GM19324 (cell line): ENCODE data around the gene KCNQ2.
"Not testable (repeated sequence)": the region's sequence is repeated elsewhere in the genome, so short reads cannot be mapped to it uniquely, and the experiment has no call there.

ENCODE experiments used
- ATAC-seq: cut with Tn5 transposase; IDR thresholded peaks from one replicate; pipeline ENCODE4 v1.9.1; 2021; ENCODE audit warnings: mild to moderate bottlenecking, moderate library complexity; ENCODE audit not compliant: unreplicated experiment, low FRiP score

KCNQ2 gene

DNA sequence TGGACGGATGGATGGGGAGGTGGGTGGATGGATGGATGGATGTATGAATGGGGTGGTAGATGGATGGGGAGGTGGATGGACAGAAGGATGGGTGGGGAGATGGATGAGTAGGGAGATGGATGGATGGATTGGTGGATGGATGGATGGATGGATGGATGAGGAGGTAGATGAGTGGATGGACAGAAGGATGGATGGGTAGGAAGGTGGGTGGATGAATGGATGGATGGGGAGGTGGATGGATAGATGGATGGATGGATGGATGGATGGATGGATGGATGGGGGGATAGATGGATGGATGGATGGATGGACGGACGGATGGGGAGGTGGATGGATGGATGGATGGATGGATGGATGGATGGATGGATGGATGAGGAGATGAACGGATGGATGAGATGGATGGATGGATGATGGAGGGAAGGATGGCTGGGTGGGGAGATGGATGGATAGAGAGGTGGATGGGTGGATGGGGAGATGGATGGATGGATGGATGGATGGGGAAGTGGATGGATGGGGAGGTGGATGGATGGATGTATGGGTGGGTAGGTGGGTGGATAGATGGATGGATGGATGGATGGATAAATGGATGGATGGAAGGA is 19.3 kb upstream of the KCNQ2 start:
- no peak for ATAC-seq

DNA sequence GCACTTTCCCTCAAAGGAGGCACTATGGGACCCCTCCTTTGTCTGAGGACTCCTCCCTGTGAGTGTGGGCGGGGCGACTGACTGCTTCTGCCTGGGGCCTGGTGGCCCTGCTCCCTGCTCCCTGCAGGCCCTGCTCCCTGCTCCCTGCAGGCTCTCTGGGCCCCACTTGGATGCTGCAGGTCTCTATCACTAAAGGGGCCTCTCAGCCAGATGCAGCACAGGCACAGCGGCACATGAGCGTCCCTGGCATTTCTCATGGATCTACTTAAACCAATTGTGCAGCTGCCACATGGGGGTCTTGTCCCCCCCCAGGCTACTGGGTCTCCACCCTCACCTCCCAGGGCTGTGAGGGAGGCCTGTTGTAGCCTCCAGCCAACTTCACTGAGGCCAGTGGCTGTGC is 18.6 kb upstream of the KCNQ2 start:
- ATAC-seq: no peak

GRCh38 chr20:63490416-63490815 is 18.0 kb upstream of the KCNQ2 start:
- no peak for ATAC-seq

GRCh38 chr20:63488315-63489251 is 16.1 kb upstream of the KCNQ2 start:
- ATAC-seq: no peak

GRCh38 chr20:63487781-63488241 is 15.4 kb upstream of the KCNQ2 start:
- ATAC-seq: no peak

- no peak for ATAC-seq
Measured at GRCh38 chr20:63487116-63487764, 14.8 kb upstream of the KCNQ2 start.

DNA sequence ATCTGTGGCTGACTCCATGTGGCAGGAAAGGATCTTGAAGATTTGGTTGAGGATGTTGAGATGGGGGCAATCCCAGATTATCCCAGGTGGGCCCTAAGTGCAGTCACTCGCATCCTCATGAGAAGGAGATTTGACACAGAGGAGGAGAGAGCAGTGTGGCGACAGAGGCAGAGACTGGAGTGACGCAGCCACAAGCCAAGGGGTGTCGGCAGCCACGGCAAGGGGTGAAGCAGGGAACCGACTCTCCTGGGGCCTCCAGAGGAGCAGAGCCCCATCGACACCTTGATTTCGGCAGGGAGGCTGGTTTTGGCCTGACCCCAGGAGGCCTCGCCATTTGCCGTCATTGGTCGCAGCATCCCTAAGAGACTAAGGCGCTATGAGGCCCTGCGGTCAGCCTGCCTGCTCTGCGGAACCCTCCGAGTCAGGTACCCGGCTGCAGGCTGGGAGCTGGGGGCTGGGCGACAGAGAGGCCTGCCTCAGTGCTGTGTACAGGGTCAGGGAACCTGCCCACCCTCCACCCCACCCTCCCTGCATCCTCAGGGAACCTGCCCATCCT is 13.9 kb upstream of the KCNQ2 start:
- no peak for ATAC-seq

DNA sequence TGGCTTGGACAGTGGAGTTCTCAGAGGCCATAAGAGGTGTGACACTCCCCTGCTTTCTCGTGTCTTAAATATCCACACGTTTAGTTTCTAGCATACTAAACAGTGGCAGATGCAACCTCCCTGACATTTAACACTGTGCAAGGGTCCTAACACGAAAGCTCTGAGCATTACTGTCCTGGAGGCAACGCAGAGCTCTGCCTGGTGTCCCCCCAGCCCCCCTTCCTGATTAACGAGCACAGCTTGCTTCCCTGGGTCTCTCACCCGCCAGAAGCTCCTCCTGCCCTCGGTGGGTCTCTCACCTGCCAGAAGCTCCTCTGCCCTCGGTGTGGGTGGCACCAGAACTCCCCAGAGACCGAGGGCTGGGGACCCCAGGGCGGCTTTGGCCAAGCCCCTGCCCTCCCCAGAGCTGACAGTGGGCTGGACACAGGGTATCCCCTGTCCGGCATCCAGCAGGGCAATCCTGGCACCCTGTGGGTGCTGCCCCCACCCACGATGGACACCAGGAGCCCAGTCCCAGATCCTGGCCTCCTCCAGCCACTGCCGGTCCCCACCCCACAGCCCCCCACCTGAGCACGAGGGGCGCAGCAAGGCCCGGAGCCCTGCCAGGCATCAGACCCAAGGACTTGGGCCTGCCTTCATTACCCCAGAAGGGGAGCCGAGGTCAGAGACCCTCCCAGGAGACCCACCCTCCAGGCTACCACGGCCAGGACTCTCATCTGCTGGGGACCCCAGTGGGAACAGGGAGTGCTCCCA is 12.4 kb upstream of the KCNQ2 start:
- ATAC-seq: no peak

DNA sequence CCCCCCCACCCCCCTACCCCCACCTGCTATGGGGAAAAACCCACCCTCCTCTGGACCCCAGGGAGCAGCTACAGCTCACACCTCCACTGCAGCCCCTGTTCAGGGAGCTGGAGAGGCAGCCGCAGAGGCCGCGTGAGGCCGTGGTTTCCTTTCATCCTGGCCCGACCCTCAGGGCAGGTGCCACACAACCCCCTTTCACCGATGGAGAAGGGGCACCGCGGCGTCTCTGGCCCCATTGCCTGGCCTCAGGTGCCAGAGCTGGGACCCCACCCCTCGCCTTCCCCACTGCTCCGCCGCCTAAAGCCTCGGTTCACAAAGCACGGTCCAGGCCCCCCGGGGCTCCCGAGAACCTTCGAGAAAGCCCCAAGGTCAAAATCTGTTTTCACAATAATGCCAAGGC is 11.8 kb upstream of the KCNQ2 start:
- ATAC-seq: no peak

DNA sequence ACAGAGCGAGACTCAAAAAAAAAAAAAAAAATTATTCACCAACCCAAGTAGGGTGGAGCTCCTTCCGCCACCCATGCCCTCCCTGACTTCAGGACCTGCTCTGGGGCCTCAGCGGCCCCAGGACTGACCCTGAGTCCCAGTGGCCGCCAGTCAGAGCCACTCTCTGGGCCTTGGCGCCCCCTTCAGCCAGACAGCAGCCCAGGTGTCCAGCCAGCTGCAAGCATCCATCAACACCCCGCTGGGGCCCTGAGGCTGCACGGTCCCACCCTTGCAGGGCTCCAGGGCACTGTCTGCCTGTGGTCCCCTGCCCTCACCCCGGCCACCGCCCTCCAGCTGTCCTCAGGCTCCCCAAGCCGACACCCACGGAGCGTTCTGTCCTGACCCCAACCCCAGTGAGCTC is 11.4 kb upstream of the KCNQ2 start:
- no peak for ATAC-seq

DNA sequence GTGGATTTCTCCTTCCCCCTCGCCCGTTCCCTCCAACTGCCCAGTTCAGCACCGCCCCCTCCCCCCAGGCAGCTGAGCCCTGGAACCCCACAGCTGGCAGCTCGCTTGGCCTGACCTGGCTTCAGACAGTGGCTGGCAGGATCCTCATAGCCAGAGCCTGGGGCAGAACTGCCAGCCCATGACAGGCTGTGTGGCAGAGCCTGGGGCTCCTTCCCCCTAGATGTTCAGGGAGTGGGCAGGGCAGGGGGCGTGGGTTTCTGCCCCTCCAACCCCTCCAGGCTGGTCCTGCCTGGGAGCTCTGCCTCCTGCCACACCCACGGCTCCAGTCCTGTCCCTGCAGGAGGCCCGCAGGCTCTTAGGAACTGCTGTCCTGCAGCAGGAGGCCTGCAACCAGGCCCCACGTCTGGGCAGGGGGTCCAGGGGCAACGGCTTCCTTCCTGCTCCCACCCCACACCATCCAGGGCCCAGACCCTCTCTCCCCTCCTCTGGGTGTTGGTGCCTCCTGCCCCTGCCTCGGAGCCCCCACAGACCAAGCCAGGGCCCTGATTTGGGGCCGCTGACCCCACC is 9.6 kb upstream of the KCNQ2 start:
- no peak for ATAC-seq

GRCh38 chr20:63481503-63481902 is 9.0 kb upstream of the KCNQ2 start:
- no peak for ATAC-seq

- ATAC-seq: not testable (repeated sequence)
Measured at GRCh38 chr20:63479695-63480419, 7.4 kb upstream of the KCNQ2 start.

GRCh38 chr20:63478346-63479302 is 6.2 kb upstream of the KCNQ2 start:
- no peak for ATAC-seq

DNA sequence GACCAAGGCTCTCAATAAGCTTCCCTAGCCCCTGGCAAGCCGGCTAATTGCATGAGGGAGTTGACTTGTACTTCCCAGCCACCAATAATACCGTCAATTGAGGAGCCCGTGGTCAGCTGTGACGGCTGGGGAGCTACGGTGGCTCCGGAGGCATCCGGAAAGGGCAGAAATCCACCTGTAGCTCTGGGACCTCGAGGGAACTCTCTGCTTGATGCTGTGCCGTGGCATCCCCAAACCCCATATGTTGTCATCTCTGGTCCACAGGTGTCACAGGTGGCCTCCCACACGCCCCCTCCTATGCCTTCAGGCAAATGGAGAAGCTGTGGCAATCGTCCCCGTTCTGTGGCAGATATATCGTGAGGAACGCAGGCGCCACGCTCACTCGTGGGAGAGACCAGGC is 5.5 kb upstream of the KCNQ2 start:
- ATAC-seq: no peak

DNA sequence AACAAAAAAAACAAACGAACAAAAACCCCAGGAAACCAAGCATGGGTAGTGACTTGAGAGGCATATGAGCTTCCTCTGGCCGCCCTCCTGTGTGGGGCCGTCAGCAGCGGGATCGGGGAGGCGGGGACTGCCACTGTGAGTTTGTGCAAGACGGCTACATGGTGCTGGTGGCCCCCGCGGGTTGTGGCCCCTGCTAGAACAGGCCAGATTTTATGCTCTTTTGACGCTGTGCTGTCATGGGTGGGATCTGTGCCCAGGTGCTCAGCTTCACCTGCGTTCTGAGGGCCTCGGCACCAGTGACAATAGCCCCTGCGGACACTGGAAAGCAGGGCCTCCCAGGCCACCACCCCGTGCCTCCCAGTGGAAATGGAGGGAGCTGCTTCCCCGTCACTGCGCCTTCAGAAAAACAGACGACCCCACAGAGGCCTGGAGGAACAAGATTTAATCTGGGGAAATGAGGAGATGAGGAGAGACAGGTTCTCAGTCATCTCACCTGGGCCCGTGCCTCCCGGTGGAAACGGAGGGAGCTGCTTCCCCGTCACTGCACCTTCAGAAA is 4.7 kb upstream of the KCNQ2 start:
- no peak for ATAC-seq

- ATAC-seq: no peak
Measured at GRCh38 chr20:63475209-63475608, 2.8 kb upstream of the KCNQ2 start.
